AG08395 (cell line): ENCODE measurements around the gene NHLH2.

ENCODE experiments used
- DNase-seq: peaks from one replicate; pipeline ENCODE4 v3.0.0; 2012; ENCODE audit warnings: mixed read lengths, low spot score

Gene NHLH2

GRCh38 chr1:115840605-115841460, at the start of gene NHLH2:
Gene NHLH2 (minus strand): TSS chr1:115841126. CDS start chr1:115838372, 2,754 bp downstream.
- DNase-seq, result no peak

- DNase-seq, result no peak
These were observed 49.7 kb upstream of the NHLH2 start for GRCh38 chr1:115890580-115890979.

GRCh38 chr1:115888976-115889375, 48.0 kb upstream of the NHLH2 start:
- DNase-seq, result no peak

- no peak for DNase-seq
These were observed 42.3 kb upstream of the NHLH2 start for GRCh38 chr1:115882913-115883902.

DNA sequence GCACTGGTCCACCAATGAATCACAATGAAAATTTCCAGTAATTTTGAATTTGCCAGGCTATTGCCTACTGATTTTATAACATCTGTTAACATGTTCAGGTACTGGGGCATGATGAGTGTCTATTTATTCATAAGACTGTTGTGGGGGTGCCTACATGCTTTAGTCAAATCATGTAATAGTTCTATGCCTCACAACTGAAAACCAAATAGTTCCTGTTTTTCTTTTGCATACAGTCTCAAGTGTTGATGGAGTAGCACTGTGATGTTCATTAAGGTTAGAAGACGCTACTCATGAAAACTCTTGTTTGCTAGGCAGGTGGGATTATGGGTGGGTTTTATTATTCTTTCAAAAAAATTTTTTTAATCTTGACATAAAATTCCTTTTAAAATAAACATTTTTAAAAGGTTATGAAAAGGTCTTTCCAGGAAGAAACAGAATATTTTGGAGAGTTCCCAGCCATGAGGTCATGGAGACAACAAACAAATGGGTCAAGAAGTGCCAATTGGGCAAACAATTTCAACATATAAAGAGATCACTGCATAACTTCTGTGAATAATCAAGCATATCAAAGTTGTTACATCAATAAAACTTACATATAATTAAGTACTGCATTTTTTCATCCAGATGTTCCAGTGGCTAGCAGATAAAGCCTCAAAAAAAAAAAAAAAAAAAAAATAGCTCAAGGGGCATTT, 40.2 kb upstream of the NHLH2 start:
- DNase-seq, result no peak

GRCh38 chr1:115879977-115880376, 39.1 kb upstream of the NHLH2 start:
- DNase-seq, result no peak

- no peak for DNase-seq
These were observed 36.6 kb upstream of the NHLH2 start for GRCh38 chr1:115877511-115877910.

DNA sequence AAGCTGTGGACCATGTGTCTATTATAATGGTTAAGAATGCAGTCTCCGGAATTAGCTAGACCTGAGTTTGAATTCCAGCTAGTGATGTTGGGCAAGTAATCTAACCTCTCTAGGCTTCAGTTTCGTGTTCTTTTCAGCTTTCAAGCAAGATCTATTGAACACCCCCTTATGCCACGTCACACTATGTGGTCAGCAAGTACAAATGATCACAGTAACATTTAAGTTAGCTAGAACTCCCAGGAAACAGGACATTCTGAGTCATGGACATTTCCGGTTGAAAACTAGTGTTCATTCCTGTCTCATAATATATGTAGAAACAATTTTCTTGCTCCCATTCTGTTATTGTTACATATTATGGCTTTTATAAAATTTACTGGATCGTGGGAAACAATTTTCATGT, 34.0 kb upstream of the NHLH2 start:
- peak; percentile 19 for DNase-seq

- no peak for DNase-seq
These were observed 33.6 kb upstream of the NHLH2 start for GRCh38 chr1:115874497-115874896.

DNA sequence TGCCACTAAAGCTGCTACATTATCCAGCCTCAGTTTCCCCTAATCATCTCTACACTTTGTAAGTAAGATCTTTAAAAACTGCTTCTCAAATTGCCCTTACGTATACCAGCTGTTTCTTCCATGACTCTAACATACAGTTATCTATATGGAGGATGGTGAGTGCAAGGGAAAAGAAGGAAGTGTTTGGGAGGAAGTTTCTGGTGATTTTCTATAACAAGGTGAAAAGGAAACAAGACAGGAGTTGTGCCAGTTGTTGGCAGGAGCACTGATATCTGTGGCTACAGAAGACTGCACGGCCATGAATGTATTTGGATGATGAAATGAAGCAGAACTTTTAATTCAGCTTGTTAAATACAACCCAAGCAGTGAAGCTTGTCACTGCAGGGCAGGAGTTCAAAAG, 32.3 kb upstream of the NHLH2 start:
- DNase-seq, result no peak

- DNase-seq, result no peak
These were observed 28.1 kb upstream of the NHLH2 start for GRCh38 chr1:115869064-115869463.

DNA sequence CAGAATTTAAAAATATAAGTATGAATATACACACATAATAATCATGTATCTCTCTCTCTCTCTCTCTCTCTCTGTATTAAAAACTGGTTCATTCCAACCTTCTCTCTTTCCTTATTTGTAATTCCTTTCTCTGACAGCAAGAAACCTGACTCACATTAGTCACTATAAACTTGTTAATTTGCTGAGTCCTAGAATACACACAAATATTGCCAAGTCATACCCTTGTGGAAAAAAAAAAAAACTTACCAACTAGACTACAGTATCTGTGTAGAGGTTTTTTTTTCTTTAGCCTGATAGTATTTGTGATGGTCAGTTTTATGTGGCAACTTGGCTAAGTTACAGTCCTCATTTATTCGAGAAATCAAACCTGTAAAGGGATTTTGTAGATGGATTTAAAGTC, 26.3 kb upstream of the NHLH2 start:
- DNase-seq, result no peak

DNA sequence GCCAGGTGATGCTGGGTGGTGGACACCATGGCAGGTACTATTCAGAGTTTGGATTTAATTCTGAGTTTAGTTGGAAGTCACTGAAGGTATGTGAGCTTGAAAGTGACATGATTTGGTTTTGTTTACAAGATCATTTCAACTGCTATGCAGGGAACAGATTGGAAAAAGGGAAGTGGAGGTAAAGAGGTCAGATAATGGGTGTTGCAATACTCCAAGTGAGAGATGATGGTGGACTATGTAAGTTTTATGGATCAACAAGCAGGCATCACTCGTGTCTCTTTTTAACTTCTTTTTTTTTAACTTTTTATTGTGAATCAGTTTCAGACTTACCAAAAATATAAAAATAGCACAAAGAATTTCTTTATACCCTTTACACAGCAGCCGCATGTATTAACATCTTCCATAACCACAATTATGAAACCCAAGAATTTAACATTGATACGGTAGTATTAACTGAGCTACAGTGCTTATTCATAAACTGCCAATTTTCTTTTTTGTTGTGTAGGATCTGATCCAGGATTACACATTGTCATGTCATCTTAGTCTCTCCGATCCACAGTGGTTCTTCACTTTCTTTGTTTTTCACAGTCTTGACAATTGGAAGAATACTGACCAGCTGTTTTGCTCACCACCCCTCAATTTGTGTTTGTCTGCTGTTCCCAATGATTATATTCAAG, 24.9 kb upstream of the NHLH2 start:
- no peak for DNase-seq

DNA sequence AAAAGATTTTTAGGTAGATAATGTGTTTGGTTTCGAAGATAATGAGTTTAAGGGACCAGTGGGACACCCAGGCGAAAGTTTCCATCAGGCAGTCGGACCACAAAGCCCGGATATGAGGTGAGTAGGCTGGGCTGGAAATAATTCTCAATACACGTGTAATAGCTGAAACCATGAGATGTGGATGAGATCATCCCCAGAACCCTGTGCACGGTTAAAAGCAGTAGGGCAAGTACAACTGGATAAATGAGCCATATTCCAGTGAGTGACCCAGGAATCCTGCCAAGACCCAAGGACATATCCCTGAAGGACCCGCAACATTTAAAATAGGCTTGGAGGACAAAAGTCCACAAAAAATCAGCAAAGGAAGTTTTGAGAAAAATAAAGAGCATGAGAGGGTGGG, 21.5 kb upstream of the NHLH2 start:
- no peak for DNase-seq

GRCh38 chr1:115854005-115854404, 13.1 kb upstream of the NHLH2 start:
- DNase-seq, result no peak

DNA sequence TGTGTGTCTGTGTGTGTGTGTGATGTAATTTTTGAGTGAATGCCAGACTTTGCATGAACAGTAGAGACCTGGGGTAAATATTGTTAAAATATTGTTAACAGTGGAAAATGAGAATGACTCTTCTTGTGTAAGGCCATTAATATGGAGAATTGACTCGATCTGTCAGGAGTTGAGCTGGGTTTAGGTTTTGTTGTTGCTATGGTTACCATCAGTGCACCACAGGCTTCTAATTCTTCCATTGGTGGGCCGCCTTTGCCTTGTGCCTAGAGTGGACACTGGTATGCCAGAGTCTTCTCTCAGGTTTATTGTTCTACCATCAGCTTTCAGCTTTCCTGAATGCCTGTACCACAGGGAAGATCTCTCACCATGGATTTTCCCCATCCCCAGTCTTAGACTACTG, 10.0 kb upstream of the NHLH2 start:
- DNase-seq, result no peak

- no peak for DNase-seq
These were observed 6.9 kb upstream of the NHLH2 start for GRCh38 chr1:115847787-115848186.

GRCh38 chr1:115842948-115843347, 2.0 kb upstream of the NHLH2 start:
- DNase-seq, result no peak

- no peak for DNase-seq
These were observed 1.2 kb downstream of the NHLH2 start for GRCh38 chr1:115839679-115840237.

DNA sequence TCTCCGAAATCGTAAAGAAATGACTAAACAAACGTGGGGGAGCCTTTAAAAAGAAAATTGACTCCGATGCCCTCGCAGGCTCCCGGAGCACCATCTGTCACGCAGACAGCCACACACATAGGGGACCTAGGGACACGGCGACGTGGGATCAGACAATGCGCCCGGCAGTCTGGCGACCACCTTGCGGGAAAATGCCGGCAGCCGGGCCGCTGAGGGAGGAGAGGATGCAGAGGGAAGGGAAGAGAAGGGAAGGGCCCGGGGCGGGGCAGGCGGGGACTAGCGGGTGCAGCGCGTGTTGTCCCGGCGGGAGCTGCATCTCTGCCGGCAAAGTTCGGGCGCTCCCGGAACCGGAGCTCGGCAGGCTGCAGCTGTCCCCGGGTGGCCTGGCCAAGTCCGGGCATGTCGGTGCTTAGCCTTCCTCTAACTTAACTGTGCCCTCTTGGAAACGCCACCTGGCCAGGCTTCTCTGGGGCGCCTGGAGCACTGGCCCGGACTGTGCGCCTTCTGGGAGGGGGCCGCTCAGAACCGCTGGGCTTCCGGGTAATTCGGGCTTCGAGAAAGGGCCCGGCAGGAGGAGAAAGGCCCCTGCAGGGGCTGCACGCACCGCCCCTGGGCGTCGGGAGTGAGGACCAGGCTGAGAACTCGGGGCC, 1.8 kb downstream of the NHLH2 start:
- DNase-seq, result peak; percentile 46
